Inflammatory macrophage treated with lipopolysaccharide for 4 hours (primary cell): Measurements from ENCODE around the gene DTNBP1.

Source experiments
- DNase-seq: peaks from one replicate; pipeline ENCODE4 v3.0.0-alpha.2; 2020

DTNBP1 gene

GRCh38 chr6:15530411-15530810 lies 132.4 kb downstream of the DTNBP1 start:
- peak; percentile 46 for DNase-seq

GRCh38 chr6:15528870-15529269 lies 134.0 kb downstream of the DTNBP1 start:
- DNase-seq = no peak

GRCh38 chr6:15527838-15528617 lies 134.8 kb downstream of the DTNBP1 start:
- DNase-seq = no peak

GRCh38 chr6:15526212-15526701 lies 136.6 kb downstream of the DTNBP1 start:
- DNase-seq = no peak

DNA sequence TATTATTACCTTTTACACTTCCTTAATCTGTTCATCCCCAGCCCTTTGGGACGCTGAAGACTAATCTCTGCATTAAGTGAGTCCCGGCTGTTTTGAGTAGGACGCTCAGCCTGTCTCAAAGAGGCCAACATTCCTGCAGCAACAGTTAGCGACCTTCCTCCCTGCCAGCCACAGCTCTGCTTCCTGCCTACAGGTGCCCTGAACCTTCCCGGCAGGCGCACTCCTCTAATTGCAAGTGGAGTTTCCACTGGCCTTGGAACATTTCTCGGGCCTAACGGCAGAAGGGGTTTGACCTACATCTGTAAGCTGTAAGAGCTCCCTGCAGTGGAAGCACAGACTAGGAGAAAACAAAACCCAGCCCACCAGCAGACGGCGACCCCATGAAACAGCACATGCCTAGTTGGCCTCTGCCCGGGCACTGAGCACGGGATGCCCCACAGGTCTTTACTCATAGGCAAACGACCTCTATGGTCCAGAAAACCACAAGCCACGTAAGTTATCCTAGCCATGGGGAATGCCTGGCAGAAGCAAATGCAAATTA lies 137.9 kb downstream of the DTNBP1 start:
- DNase-seq = no peak

- DNase-seq = no peak
Observed at GRCh38 chr6:15523679-15524630, 138.9 kb downstream of the DTNBP1 start.

DNA sequence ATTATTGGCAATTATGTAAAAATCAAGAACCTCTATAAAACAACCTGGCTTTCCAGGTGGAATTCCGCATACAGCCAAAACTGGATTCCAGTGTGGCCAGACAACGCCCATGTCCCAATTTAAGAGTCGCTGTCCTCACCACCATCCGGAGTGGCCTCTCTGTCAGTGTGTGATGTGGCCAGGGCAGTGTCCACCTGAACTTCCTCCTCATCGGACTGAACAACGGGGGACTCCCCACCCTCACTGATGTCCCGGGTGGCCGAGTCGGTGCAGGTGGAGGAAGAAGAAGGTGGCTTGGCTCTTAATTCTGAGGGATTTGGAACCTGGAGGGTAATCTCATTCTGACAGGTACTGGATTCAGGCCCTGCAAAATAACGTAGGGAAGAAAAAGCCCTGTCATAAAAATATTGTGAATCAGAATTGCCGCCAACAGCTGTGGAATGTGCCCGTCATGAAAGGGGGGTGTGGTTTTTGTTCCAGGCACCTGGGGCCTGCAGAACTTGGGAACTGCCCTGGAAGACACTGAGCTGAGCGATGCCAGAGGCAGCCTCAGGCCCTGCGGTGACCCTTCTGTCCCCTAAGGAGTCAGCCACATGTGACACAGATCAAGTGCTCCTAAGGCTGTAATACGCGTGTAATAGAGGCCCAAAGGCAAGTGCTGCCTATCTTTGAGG lies 139.8 kb downstream of the DTNBP1 start:
- DNase-seq = no peak

DNA sequence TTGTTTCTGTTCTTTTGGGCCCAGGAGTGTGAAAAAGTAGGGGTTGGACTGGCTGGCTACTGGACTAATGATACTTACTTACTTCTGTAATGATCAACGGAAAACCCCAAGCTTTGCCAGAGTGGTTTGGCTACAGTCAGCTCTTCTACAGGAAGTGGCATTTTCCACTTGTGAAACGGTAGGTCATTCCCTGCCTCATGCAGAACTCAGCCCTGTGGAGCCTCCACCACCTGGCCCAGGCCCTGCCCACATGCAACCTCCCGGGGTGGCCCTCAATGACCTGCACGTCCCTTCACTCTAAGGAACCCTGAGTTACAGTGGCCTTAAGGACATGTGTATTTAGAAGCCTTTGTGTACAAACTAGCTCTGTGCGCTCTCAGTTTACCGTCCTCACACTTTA lies 140.4 kb downstream of the DTNBP1 start:
- peak; percentile 68 for DNase-seq

DNA sequence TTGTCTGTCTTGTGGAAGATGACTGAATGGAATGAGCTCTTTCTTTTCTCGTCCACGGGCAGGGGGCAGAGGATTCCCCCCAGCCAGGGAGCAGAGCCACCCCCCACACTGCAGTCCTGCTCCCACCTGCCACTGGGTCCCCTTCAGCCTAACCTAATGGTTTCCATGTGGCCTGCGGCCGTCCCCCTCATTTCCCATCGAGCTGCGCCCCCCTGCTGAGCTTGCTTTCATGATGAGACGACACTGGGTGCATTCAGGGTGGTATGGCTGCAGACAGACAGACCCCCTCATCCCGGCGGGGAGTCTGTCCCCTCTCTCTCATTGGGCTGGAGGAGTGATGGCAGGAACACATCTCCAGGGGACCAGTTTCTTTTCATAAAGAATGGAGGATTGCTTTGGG lies 140.8 kb downstream of the DTNBP1 start:
- no peak for DNase-seq

- DNase-seq = peak; percentile 51
Observed at GRCh38 chr6:15521582-15521981, 141.2 kb downstream of the DTNBP1 start.

DNA sequence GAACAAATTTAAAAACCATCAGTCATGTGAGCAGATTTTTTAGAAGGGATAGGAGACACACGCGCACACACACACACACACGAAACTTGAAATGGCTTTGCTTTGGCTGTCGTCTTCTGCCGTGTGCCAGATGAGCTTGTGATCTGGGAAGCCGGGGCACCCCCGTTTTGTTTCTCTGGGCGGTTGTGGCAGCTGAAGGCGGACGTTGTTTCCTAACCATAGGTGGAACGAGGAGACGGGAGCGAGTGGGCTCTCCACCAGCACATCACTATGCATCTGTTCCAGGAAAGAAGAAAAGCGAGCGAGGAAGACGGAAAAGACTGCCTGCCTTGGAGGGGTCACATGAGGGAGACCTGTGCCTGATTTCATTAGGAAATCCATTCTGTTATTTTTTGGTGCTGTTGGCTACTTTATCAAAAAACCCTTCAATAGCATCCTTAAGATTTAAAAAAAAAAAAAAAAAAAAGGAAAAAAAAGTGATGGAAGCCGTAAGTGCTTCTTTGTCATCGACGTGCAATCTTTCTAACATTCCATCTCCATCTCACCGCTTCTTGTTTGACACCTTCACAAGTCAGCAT lies 142.1 kb downstream of the DTNBP1 start:
- no peak for DNase-seq

DNA sequence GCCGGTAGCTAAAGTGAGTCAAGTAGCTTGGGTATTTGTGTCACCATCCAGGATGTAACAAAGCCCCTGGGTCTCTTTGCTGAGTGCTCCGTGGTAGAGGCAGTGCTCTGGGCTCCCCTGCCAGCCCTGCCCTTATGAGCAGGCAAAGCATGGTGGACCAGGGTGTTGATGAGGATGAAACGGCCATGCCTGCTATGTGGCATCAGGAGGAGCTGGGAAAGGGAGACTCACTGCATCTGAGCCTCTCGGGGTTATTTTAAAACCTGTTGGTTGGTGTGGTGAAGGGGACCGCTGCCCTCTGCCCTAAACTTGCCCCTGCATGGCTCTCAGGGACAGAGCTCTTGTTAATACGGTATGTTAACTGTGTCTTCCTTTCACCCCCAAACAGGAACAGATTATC lies 143.1 kb downstream of the DTNBP1 start:
- DNase-seq = no peak

DNA sequence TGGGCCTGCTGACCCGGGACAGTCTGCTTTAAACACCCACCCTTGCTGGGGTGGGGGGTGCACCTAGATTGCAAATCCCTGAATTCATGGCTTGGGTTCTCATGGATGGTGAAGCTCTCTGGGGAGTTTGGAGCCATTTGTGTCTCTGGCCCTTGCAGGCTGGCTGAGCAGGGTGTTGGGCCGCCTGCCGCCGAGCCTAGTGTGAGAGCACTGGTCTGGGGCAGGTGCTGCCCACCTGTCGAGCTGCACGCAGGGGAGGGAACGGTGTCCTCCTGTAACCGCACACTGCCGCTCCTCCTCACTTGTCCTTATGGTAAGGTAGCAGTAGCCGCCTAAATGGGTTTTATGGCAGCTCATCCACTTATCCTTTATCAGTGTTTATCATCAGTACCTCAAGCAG lies 143.9 kb downstream of the DTNBP1 start:
- no peak for DNase-seq

DNA sequence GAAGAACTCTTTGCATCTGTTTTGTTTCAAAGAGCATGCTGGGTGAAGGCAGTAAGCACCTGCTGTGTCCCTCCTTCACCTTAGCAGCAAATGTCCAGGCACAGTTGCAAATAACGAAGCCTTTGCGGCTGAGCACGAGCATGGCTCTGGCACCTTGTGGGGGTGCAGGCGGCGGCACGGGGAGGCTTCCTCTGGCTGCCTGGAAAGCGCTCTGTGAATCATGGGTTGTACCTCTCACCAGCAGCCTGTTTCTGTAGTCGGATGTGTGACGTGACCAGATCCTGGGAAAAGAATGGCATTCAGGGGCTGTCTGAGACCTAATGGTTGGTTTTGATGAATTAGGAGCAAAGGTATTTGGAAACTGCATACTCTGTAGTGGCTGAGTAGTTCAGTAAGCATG lies 144.8 kb downstream of the DTNBP1 start:
- DNase-seq = no peak

- DNase-seq = no peak
Observed at GRCh38 chr6:15517600-15517999, 145.2 kb downstream of the DTNBP1 start.

DNA sequence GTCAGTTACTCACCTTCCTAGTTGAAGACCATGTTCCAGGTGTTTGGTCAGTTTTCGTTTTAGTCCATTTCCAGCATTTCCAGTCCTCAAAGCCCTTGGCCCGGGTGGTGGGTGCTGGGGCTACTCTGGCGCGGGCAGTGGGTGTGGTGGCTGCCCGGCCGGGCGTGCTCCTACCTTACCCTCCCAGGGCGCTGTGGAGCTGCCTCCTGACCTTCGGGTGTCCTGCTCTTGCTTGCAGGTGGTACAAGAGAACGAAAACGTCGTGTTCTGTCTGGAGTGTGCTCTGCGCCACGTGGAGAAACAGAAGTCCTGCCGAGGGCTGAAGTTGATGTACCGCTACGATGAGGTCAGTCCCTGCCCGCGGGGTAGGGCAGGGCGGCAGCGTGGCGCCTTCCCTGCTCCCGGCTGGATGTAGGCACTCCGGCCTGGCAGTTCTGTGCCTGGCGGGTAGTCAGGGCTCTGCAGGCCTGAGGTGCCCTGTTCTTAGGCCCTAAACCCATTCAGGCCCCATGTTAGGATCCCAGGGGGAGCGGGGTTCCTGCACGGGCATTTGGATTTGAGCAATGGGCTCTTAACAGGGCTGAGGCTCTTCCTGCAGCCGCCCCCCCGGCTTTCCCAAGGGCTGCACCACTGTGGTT lies 145.8 kb downstream of the DTNBP1 start:
- DNase-seq = no peak

DNA sequence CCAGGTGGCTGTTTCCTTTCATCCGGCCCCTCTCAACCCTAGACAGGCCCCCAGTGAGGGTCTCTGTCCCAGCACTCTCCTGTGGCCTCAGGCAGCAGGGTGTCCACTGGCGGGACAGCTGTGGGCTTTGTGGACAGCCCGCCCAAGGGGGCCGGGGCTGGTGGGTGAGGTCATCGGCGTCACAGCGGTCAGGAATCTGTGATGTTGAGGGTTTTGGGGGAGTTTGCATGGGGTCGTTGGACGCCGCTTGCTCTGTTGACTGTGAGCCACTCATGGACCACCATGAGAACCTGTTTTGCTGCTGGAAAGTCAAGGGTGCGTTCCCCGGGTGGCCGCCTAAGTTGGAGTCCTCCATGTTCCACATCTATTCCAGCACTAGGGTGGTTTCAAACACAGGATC lies 146.4 kb downstream of the DTNBP1 start:
- no peak for DNase-seq

DNA sequence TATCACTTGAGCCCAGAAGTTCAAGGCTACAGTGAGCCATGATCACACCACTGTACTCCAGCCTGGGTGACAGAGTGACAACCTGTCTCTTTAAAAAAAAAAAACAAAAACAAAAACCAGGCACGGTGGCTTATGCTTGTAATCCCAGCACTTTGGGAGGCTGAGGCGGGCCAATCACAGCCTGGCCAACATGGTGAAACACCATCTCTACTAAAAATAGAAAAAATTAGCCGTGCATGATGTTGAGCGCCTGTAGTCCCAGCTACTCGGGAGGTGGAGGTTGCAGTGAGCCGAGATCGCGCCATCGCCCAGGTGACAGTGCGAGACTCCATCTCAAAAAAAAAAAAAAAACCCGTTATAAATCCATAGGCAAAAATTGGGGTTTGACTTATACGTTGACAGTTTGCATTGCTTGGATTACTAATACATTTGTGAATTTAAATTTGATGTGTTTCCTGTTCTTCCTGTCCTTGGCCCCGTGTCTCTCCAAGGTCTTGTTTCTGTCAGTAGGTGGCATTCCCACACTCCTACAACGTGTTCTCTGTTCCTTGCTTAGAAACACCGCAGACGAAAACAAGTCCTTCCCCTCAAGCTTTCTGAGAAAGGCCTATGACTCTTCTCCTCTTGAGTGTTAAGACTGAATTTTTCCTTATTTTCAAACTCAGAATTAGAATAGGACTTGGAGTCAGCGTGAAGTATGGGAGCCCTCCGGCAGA lies 147.0 kb downstream of the DTNBP1 start:
- DNase-seq = no peak

DNA sequence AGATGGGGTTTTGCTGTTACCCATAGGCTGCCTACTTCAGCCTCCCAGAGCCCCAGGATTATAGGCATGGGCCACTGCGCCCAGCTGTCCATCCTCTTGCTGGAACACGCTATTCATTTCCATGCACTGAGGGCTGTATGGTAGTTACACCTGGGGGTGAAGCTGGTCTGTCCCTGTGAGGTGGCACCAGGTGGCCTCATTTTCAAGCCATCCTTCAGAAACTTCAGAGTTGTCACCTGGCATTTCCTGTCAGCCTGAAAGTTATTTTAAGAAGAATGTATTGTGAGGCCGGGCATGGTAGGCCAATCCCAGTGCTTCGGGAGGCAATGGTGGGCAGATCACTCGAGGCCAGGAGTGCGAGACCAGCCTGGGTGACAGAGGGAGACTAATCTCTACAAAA lies 147.6 kb downstream of the DTNBP1 start:
- no peak for DNase-seq

- DNase-seq = no peak
Observed at GRCh38 chr6:15513801-15514711, 148.8 kb downstream of the DTNBP1 start.
